ENCODE measurements around the gene ZNF575.

Gene ZNF575

DNA sequence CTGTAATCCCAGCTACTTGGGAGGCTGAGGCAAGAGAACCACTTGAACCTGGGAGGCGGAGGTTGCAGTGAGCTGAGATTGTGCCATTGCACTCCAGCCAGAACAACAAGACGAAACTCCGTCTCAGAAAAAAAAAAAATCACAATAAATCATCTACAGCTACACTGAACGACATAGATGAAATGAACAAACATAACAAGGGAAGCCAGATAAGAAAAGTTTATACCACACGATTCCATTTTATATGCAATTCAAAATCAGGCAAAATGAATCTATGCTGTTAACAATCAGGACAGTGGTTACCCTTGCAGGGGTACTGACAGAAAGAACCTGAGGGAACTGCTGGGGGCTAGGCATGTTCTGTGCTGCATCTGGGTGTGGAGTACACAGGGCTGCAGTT, 36.7 kb downstream of the ZNF575 start:
- no peak overlapping the region for H3K4me3 ChIP-seq (ENCODE audit: low read depth, low read length)

GRCh38 chr19:43570174-43570791, 37.3 kb downstream of the ZNF575 start:
- H3K4me3 ChIP-seq (ENCODE audit: low read depth, low read length): no peak overlapping the region

DNA sequence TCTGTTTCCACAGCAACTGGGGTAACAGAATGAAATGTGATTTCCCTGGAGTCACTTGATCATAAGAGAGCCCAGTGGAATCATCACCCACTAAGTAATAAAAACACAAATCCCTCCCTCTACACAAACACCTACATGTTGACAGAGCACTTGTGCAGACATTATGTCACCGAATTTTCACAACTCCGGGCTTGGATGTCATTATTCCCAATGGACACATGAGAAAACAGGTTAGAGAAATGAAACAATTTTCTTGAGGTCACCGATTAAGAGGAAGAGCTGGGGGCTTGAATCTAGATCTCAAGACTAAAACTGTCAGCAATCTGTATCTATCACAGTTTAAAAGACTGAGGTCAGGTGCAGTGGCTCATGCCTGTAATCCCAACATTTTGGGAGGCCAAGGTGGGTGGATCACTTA, 39.2 kb downstream of the ZNF575 start:
- H3K4me3 ChIP-seq (ENCODE audit: low read depth, low read length): no peak overlapping the region

DNA sequence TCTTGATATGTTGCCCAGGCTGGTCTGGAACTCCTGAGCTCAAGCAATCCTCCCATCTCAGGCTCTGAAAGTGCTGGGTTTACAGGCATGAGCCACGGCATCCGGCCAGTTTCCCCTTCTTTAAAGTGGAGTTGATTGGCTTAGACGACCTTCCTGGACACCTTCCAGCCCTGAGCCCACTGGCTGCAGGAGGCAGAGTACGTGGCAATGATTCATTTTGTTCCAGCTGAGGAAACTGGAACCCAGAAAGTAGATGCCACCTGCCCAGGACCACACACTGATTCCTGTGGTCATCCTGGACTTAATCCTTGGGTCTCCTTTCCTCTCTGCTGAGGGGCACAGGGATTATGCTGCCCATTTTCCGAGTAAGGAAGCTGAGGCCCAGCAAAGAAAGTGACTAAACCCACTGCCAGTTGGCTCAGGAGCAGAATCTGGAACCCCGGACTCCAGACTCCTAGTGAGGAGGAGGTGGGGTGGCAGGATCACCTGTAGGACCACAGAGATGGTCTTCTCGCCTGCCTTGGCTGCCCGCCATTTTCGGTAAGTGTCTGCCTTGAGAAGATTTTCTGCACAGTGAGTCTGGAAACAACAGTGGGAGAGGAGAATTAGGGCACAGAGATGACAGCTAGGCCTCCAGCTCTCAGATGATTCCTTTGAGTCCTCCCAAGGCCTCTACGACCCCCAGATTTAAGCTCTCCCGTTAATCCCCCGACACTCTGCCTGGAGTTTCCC, 41.6 kb downstream of the ZNF575 start:
- peak overlapping the region; percentile 78 for H3K4me3 ChIP-seq (ENCODE audit: low read depth, low read length)

DNA sequence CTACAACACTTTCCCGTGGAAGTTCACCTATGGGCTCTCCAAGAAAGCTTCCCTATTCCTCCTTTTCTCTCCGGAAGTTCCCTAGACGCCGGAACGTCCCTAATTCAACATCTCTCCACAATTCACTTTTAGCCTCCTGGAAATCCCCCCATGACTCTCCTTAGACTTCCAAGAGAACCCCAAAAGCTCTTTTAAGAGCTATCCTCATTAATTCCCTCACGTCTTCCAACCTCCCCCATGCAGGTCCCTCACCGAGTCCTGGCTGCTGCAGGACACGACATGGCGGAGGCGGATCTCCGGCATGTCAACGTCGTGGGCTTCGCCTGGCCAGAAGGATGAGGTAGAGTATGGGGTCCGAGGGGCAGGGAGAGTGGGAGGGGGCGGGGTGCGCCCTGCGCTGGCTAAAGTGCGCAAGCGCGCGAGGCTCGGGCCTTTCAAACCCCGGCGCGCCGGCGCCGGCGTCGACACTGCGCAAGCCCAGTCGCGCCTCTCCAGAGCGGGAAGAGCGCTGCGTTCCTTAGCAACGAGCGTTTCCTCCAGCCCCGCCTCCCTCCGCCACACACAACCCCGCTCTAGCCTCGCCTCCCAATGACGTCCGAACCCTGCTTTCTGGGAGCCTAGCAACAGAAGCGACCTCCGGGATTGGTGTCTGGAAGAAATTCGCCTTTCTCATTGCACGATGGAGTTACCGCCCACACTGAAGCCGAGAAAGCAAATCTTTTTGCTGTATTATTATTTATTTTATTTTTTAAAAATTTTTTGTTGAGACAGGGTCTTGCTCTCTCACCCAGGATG, 42.4 kb downstream of the ZNF575 start, which contains the start of the genes PINLYP and XRCC1:
Gene PINLYP (plus strand): TSS at position 646 of the 795 bp plus-strand sequence. CDS start 1,391 bp downstream, outside the sequence.
Gene XRCC1 (minus strand): TSS at position 372 of the 795 bp plus-strand sequence. CDS start 69 bp downstream, at position 303.
- peak within 1 kb of the TSS; percentile 78 for H3K4me3 ChIP-seq (ENCODE audit: low read depth, low read length)

DNA sequence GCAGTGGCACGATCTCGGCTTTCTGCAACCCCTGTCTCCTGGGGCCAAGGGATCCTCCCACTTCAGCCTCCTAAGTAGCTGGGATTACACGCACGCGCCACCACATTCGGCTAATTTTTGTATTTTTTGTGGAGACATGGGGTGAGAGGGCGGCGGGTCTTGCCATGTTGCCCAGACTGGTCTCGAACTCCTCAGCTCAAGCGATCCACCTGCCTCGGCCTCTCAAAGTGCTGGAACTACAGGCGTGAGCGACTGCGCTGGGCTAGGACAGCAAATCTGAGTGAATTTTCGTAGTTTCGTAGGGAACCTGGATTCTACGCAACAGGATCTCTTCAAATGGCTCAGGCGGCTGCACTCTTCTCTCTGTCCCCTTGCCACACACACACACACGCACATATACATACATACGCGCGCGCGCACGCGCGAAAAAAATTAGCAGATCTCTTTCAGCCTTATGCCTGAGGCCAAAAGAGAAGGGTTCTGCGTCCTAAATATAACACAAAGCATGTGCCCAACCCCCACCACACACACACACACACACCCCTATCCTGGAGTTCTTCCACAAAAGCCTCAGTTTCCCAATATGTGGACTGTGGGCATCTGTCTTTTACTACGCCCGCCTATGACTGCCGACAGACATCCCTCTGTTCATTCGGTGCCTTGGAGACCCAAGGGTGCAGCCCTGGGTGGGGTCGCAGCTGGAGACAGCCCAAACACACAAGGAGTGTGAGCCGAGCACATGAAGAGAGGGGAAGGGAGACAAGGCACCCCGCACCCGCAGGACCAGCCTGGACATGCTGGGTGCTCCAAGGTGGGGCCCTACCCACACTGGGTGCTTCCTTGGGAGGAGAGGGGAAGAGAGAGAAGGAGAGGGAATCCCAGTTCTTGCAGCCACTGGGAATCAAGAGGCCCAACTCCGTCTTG, 43.2 kb downstream of the ZNF575 start:
- H3K4me3 ChIP-seq (ENCODE audit: low read depth, low read length): no peak overlapping the region

- no peak overlapping the region for H3K4me3 ChIP-seq (ENCODE audit: low read depth, low read length)
Observed at GRCh38 chr19:43578787-43579186, 45.8 kb downstream of the ZNF575 start.

DNA sequence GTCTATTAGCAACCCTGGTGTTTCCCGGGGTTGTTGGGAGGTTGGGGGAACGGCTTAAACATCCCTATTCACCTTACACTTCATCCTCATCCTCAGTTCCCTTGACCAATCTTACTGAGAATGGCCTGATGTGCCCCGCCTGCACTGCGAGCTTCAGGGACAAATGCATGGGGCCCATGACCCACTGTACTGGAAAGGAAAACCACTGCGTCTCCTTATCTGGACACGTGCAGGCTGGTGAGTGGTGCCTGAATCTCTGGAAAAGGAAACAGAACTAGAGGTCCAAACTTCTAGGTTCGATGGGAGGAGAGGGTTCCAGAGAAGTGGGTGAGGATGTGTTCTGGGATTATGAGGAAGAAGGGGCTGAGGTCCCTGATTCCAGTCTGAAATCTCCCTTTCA, 48.5 kb downstream of the ZNF575 start:
- no peak overlapping the region for H3K4me3 ChIP-seq (ENCODE audit: low read depth, low read length)

DNA sequence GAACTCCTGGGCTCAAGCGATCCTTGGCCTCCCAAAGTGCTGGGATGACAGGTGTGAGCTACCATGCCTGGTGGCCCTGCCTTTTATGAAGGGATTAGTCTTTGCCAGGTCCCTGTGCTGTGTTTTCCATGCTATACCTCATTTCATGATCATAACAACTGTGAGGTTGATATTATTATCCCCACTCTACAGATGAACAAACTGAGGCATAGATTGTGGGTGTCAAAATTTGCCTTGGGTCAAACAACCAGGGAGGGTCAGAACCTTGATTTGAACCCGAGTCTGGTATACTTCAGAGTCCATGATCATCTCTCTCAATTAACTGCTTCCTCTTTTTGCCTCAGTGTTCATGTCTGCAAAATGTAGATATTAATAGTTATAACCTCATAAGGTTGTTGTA, 49.5 kb downstream of the ZNF575 start:
- H3K4me3 ChIP-seq (ENCODE audit: low read depth, low read length): no peak overlapping the region

- H3K4me3 ChIP-seq (ENCODE audit: low read depth, low read length): no peak overlapping the region
Observed at GRCh38 chr19:43584484-43584883, 51.5 kb downstream of the ZNF575 start.
